Measurements from ENCODE around the gene RERE.

GRCh38 chr1:8547791-8548190 lies 269.6 kb downstream of the RERE start:
- TF ChIP-seq CTCF (conservative IDR thresholded peaks at IDR 0.05 in 1 of 2, IDR thresholded peaks at IDR 0.05 in 1 of 2; ENCODE audit: extremely low read depth in 1 of 2, insufficient read depth in 1 of 2, low read depth in 1 of 2, low read length in 2 of 2) (no peak), EZH2 (IDR thresholded peaks at IDR 0.05; ENCODE audit: borderline replicate concordance, low read length) (no peak)
